GM11168 (cell line): ENCODE results near the gene LRRFIP1.

Experiments used
- in situ Hi-C: fragments of 300-500 bp; cut with MboI; formaldehyde crosslinking; loops from one replicate; pipeline ENCODE4 v1.12.0; 2022; ENCODE audit warnings: low sequenced_read_pairs; ENCODE audit not compliant: unreplicated experiment

The LRRFIP1 gene

GRCh38 chr2:237636578-237636977, 9.2 kb downstream of the LRRFIP1 start:
- in situ Hi-C loops, result loop anchor here (5.0 kb wide), 1 partner anchor 36 kb away; no protein-coding TSS in a partner anchor

- in situ Hi-C loops, result loop anchor here (5.0 kb wide), 1 partner anchor 35 kb away; no protein-coding TSS in a partner anchor
Measured at GRCh38 chr2:237637429-237638135, 10.2 kb downstream of the LRRFIP1 start.

- in situ Hi-C loops, result loop anchor here (5.0 kb wide), 1 partner anchor 34 kb away; no protein-coding TSS in a partner anchor
Measured at GRCh38 chr2:237638176-237638575, 10.8 kb downstream of the LRRFIP1 start.

GRCh38 chr2:237639052-237639835, 11.9 kb downstream of the LRRFIP1 start:
- in situ Hi-C loops, result loop anchor here (5.0 kb wide), 1 partner anchor 33 kb away; no protein-coding TSS in a partner anchor

- in situ Hi-C loops, result loop anchor here (5.0 kb wide), 1 partner anchor 32 kb away; no protein-coding TSS in a partner anchor
Measured at GRCh38 chr2:237639836-237640220, 12.4 kb downstream of the LRRFIP1 start.

GRCh38 chr2:237640493-237640998, 13.2 kb downstream of the LRRFIP1 start:
- in situ Hi-C loops, result no loop called here

GRCh38 chr2:237642038-237642734, 14.8 kb downstream of the LRRFIP1 start:
- in situ Hi-C loops, result no loop called here

- in situ Hi-C loops, result no loop called here
Measured at GRCh38 chr2:237643066-237643465, 15.7 kb downstream of the LRRFIP1 start.

GRCh38 chr2:237643582-237644380, 16.4 kb downstream of the LRRFIP1 start:
- in situ Hi-C loops, result no loop called here

GRCh38 chr2:237644381-237644703, 17.0 kb downstream of the LRRFIP1 start:
- in situ Hi-C loops, result no loop called here

- in situ Hi-C loops, result no loop called here
Measured at GRCh38 chr2:237645261-237645660, 17.9 kb downstream of the LRRFIP1 start.

- in situ Hi-C loops, result no loop called here
Measured at GRCh38 chr2:237647176-237648015, 20.0 kb downstream of the LRRFIP1 start.

GRCh38 chr2:237648016-237648381, 20.6 kb downstream of the LRRFIP1 start:
- in situ Hi-C loops, result no loop called here

- in situ Hi-C loops, result no loop called here
Measured at GRCh38 chr2:237649541-237650454, 22.4 kb downstream of the LRRFIP1 start.

GRCh38 chr2:237650455-237650850, 23.1 kb downstream of the LRRFIP1 start:
- in situ Hi-C loops, result no loop called here

- in situ Hi-C loops, result no loop called here
Measured at GRCh38 chr2:237651761-237652160, 24.4 kb downstream of the LRRFIP1 start.

GRCh38 chr2:237652181-237652580, 24.8 kb downstream of the LRRFIP1 start:
- in situ Hi-C loops, result no loop called here

- in situ Hi-C loops, result no loop called here
Measured at GRCh38 chr2:237652854-237653253, 25.5 kb downstream of the LRRFIP1 start.
